Aorta (tissue), 5 donors: ENCODE results near the gene ZNF10. TPM values are rescaled to one million over a fixed set of nuclear protein-coding genes. Genes with fewer than 3 reads are reported as not detected.
A peak's percentile ranks its signal among the peaks of the same experiment; 100 is the strongest.

Source experiments
- ATAC-seq: fragments of 200-7000 bp; cut with Tn5 transposase; one replicate; pipeline ENCODE4 v1.9.1; 2022; ENCODE audit warnings: moderate library complexity; ENCODE audit not compliant: low FRiP score
- DNase-seq, 2 donors: peaks; one replicate each; pipeline ENCODE4 v3.0.0-alpha.2; 2020
- H3K27ac ChIP-seq, 2 donors: one replicate each; pipeline ENCODE4 v1.5.1; 2013; ENCODE audit warnings: low read length in 2 of 2, mild to moderate bottlenecking in 2 of 2, moderate library complexity in 2 of 2, control low read depth in 1 of 2, inconsistent platforms in 1 of 2, low read depth in 1 of 2
- H3K27me3 ChIP-seq, 2 donors: one replicate each; pipeline ENCODE4 v1.6.1; 2013; ENCODE audit warnings: control low read depth in 1 of 2, low read length in 1 of 2, mild to moderate bottlenecking in 1 of 2, moderate library complexity in 1 of 2; ENCODE audit not compliant: insufficient read depth in 2 of 2, control insufficient read depth in 1 of 2
- H3K36me3 ChIP-seq, 2 donors: one replicate each; pipeline ENCODE4 v1.6.1; 2013; ENCODE audit warnings: control low read depth in 1 of 2, low read length in 1 of 2, mild to moderate bottlenecking in 1 of 2; ENCODE audit not compliant: insufficient read depth in 2 of 2, control insufficient read depth in 1 of 2
- H3K4me1 ChIP-seq, 2 donors: one replicate each; pipeline ENCODE4 v1.6.1; 2013; ENCODE audit warnings: low read length in 2 of 2, control low read depth in 1 of 2, mild to moderate bottlenecking in 1 of 2, moderate library complexity in 1 of 2; ENCODE audit not compliant: insufficient read depth in 2 of 2, control insufficient read depth in 1 of 2
- H3K4me3 ChIP-seq, 2 donors: one replicate each; pipeline ENCODE4 v1.5.1; 2013; ENCODE audit warnings: low read length in 2 of 2, control low read depth in 1 of 2, mild to moderate bottlenecking in 1 of 2
- H3K9me3 ChIP-seq: one replicate; pipeline ENCODE4 v1.6.1; 2013; ENCODE audit warnings: mild to moderate bottlenecking, low read length; ENCODE audit not compliant: control insufficient read depth
- WGBS, 2 donors: extraction: QIAGEN DNeasy Blood & Tissue Kit; methylation state at CpG; one replicate each; pipeline ENCODE4 v1.1.7; 2013; 5-methylcytosine and 5-hydroxymethylcytosine counted together
- intact Hi-C, 2 donors: fragments of 100-400 bp; cut with DNase I; formaldehyde crosslinking; loops; one replicate each; pipeline versions ENCODE4 v1.14.2 to v1.15.0; 2022
- long read RNA-seq, 2 donors: library from polyadenylated mRNA; unstranded; transcript quantifications; one replicate each; pipeline ENCODE4 v2.0.0, GENCODE V29; 2020 to 2021
- polyA plus RNA-seq, 2 donors: library from polyadenylated mRNA; stranded (reverse); fragments of 200-250 nt; gene quantifications; one replicate each; pipeline ENCODE4 v1.2.3, GENCODE V29; 2013
- total RNA-seq, 2 donors: library from RNA; stranded (reverse); fragmentation: NEBNext Ultra II Directional; extraction: Animal tissue kit (Norgen Biotek cat#: 25700); gene quantifications; one replicate each; pipeline ENCODE4 v1.2.1, GENCODE V29; 2021
- donor health status: healthy with polysubstance abuse.
- donor health status: Bipolar disorder and iron deficiency.
- donor health status: DM: no; HTN: no; CAD: no.
- donor health status: DM: no; HTN: no; CAD: no.
- donor health status: DM: yes; HTN: yes; CAD: no.

Gene ZNF10
- 10 to 100 TPM; 14.8 to 16.2 TPM for total RNA-seq
- polyA plus RNA-seq, result 10 to 100 TPM in 1 of 2 donors, 1 to 10 TPM in 1; 3.3 to 19.1 TPM
- long read RNA-seq, donor 1, partial matches to known transcripts, result 0 of 5 reads
- long read RNA-seq, donor 1, other reads (novel, unspliced or antisense), result 5 of 5 reads
- long read RNA-seq, donor 2, partial matches to known transcripts, result 2 of 4 reads
- long read RNA-seq, donor 2, other reads (novel, unspliced or antisense), result 2 of 4 reads

DNA sequence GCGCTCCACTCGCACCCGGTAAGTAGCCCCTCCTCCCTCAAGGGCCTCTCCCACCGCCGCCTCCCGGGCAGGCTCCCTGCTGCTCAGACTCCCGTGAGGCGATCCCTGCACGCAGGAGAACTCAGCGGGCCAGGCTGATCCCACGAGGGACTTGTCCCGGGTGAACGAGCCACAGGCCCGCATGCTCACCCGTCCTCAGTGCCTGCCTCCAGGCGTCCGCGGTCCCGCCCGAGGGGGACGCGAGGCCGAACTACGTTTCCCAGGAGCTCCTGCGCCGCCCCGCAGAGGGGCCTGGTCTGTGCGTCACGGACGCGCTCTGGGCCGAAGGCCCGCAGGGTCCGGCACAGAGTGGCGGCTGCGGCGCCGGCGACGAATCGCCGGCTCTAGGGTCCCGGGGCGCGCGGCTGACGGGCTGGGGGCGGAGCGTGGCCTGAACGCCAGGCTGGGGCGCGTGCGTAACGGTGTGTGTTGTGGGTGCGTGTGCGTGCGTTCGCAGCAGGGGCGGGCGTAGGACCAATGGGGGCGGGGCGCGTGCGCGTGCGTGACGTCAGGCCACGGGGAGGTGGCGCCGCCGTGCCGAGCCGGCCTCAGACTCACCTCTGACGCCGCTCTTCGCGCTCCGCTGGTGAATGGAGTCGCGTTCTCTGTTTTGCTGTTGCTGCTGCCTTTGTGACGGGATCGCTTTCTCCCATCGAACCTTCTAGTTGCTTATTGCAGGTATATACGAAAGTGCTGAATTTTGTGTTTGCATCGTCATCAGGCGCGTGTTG is at the start of gene ZNF10, which contains the start of gene ZNF891:
Gene ZNF10 (plus strand): TSS at position 590 of the 770 bp plus-strand sequence. CDS start 13,866 bp downstream, outside the sequence.
Gene ZNF891 (minus strand): TSS at position 237 of the 770 bp plus-strand sequence. CDS start 8,356 bp downstream, outside the sequence.
- ATAC-seq (peak; percentile 98), DNase-seq (peak; percentile 97 to 99)
- peaks cover 17% of the 10 kb centered on the region for H3K9me3 ChIP-seq
- WGBS, 2 donors, result 0% methylated on average over 62 to 87 of the region's 87 CpGs
- H3K27me3 ChIP-seq, result no peaks in the 10 kb centered on the region
- peaks cover 2 to 15% of the 10 kb centered on the region in 2 donors for H3K36me3 ChIP-seq
- H3K4me1 ChIP-seq, result peaks cover 0 to 2% of the 10 kb centered on the region in 2 donors
- peak within 1 kb of the TSS; percentile 47 to 80 for H3K27ac ChIP-seq
- intact Hi-C loops, result loop anchor here in 1 of 2 donors (1.0 to 2.0 kb wide), 2 partner anchors 50 to 93 kb away; partner anchors contain the start of genes ZNF140 and ZNF84
- peak within 1 kb of the TSS; percentile 83 to 87 for H3K4me3 ChIP-seq

DNA sequence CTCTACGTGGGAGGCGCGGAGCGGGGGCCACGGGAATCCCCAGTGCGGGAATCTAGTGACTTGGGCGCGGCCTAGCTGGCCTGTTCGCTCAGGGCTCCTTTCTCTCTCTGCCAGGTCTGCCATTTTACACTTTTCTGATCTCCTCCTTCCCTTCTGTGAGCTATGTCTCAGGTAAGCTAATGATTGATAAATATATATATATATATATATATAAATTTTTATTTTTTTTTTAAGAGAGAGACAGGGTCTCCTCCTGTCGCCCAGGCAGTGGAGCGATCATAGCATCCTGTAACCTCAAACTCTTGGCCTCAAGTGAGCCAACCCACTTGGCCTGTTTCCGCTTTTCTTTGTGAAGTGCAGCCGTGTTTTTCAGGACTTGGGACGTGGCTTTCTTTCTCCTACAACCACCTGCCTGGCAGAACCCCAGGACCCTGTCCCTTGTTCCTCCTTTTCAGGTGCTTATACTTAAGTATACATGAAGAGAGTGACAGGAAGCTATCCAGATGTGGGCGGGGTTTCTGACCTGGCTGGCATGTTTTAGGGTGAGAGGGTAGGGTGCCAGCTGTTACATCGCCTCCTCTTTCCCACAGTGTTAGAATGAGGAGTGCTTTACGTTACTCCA is 49.2 kb upstream of the ZNF10 start:
- Histone ChIP-seq H3K27ac (peak overlapping the region; percentile 53 to 54), H3K36me3 (peaks cover 7 to 13% of the 10 kb centered on the region in 2 donors), H3K27me3 (no peaks in the 10 kb centered on the region), H3K9me3 (peaks cover 19% of the 10 kb centered on the region), H3K4me3 (peak overlapping the region; percentile 51 to 73), H3K4me1 (no peaks in the 10 kb centered on the region)
- no peak for DNase-seq
- ATAC-seq, result no peak
- intact Hi-C loops, result loop anchor here (2.0 kb wide), 2 partner anchors 44 to 94 kb away; partner anchors contain the start of genes ZNF26 (in 1 of the 2) and ZNF84 (in 1 of the 2)
- WGBS, 2 donors, result 22 to 23% methylated on average over 17 of the region's 17 CpGs

DNA sequence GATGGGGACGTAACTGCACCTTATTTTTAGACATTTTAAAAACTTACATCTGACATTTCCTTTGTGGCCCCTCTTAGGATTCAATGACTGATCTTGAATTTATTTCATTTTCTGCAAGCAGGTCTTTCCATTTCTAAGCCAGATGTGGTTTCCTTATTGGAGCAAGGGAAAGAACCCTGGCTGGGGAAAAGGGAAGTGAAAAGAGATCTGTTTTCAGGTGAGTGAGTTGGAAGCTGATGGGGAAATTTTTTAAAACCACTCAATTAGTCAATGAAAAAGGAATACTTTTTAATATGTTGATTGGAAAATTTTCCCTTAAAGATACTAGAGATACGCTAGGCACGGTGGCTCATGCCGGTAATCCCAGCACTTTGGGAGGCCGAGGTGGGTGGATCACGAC is 47.1 kb upstream of the ZNF10 start:
- H3K9me3 ChIP-seq, result peaks cover 17% of the 10 kb centered on the region
- no peak for DNase-seq
- H3K27ac ChIP-seq, result no peak overlapping the region
- no peaks in the 10 kb centered on the region for H3K4me1 ChIP-seq
- WGBS, 2 donors, result 98 to 99% methylated on average over 6 of the region's 6 CpGs
- H3K27me3 ChIP-seq, result no peaks in the 10 kb centered on the region
- peaks cover 7 to 15% of the 10 kb centered on the region in 2 donors for H3K36me3 ChIP-seq
- intact Hi-C loops, result no loop called here
- no peak for ATAC-seq
- no peak overlapping the region for H3K4me3 ChIP-seq

DNA sequence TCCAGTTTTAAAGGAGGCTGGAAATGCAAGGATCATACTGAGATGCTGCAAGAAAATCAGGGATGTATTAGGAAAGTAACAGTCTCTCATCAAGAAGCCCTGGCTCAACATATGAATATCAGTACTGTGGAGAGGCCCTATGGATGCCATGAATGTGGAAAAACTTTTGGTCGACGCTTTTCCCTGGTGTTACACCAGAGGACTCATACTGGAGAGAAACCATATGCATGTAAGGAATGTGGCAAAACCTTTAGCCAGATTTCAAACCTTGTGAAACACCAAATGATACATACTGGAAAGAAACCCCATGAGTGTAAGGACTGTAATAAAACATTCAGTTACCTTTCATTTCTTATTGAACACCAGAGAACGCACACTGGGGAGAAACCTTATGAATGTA is 24.8 kb upstream of the ZNF10 start:
- 99% methylated on average over 3 of the region's 3 CpGs for WGBS, 2 donors
- Histone ChIP-seq H3K4me1 (no peaks in the 10 kb centered on the region), H3K36me3 (peaks cover 11 to 25% of the 10 kb centered on the region in 2 donors), H3K27ac (no peak overlapping the region), H3K4me3 (no peak overlapping the region), H3K9me3 (peaks cover 21% of the 10 kb centered on the region), H3K27me3 (no peaks in the 10 kb centered on the region)
- intact Hi-C loops, result no loop called here
- ATAC-seq (no peak), DNase-seq (no peak)

DNA sequence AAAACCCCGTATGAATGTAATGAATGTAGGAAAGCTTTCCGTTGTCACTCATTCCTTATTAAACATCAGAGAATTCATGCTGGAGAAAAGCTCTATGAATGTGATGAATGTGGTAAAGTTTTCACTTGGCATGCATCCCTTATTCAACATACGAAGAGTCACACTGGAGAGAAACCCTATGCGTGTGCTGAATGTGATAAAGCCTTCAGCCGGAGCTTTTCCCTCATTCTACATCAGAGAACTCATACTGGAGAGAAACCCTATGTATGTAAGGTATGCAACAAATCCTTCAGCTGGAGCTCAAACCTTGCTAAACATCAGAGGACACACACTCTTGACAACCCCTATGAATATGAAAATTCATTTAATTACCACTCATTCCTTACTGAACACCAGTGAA is 24.2 kb upstream of the ZNF10 start:
- Histone ChIP-seq H3K9me3 (peaks cover 21% of the 10 kb centered on the region), H3K36me3 (peaks cover 10 to 25% of the 10 kb centered on the region in 2 donors), H3K27me3 (no peaks in the 10 kb centered on the region), H3K4me1 (no peaks in the 10 kb centered on the region), H3K4me3 (peak overlapping the region in 1 of 2 donors; percentile 32), H3K27ac (no peak overlapping the region)
- no peak for ATAC-seq
- 95 to 99% methylated on average over 5 of the region's 5 CpGs for WGBS, 2 donors
- no peak for DNase-seq
- intact Hi-C loops, result no loop called here

DNA sequence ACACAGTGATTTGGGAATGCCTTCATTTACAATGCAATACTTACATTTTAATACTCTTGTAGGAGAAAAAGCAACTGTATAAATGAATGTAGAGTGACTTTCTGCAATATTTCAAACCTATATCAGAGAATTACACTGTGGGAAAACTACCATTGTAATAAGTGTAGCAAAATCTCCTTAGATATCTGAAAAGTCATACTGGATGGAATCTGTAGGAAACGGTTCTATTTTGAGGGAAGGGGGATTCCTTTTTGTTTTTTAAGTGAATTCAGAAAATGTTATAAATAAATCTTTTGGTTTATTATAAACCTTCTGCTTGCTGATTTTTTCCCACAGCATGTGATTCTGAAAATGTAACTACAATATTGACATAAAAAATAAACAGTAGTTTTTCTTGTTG is 23.3 kb upstream of the ZNF10 start:
- no peak overlapping the region for H3K27ac ChIP-seq
- no peaks in the 10 kb centered on the region for H3K4me1 ChIP-seq
- peaks cover 10 to 21% of the 10 kb centered on the region in 2 donors for H3K36me3 ChIP-seq
- no peaks in the 10 kb centered on the region for H3K27me3 ChIP-seq
- ATAC-seq (no peak), DNase-seq (no peak)
- peaks cover 20% of the 10 kb centered on the region for H3K9me3 ChIP-seq
- intact Hi-C loops, result no loop called here
- H3K4me3 ChIP-seq, result no peak overlapping the region
- WGBS, 2 donors, result 93 to 98% methylated on average over 1 of the region's 1 CpG

DNA sequence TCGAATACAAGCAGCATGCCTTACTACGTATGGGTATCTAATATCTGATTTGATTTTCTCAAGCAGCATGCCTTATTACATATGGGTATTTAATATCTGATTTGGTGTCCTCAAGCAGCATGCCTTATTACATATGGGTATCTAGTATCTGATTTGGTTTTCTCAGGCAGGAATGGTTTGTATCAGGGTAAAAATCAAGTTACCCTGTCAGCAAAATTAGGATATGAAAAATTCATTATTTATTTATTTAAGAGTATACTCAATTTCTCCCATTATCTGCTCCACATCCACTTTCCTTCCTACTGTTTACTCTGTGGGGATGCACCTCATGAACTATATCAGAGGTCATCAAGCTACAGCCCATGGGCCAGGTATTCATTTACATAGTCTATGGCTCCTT is 22.3 kb upstream of the ZNF10 start:
- no peak overlapping the region for H3K27ac ChIP-seq
- DNase-seq, result no peak
- intact Hi-C loops, result no loop called here
- H3K36me3 ChIP-seq, result peaks cover 9 to 21% of the 10 kb centered on the region in 2 donors
- 97 to 100% methylated on average over 2 of the region's 2 CpGs for WGBS, 2 donors
- H3K27me3 ChIP-seq, result no peaks in the 10 kb centered on the region
- ATAC-seq, result no peak
- H3K4me1 ChIP-seq, result no peaks in the 10 kb centered on the region
- no peak overlapping the region for H3K4me3 ChIP-seq
- H3K9me3 ChIP-seq, result peaks cover 17% of the 10 kb centered on the region

DNA sequence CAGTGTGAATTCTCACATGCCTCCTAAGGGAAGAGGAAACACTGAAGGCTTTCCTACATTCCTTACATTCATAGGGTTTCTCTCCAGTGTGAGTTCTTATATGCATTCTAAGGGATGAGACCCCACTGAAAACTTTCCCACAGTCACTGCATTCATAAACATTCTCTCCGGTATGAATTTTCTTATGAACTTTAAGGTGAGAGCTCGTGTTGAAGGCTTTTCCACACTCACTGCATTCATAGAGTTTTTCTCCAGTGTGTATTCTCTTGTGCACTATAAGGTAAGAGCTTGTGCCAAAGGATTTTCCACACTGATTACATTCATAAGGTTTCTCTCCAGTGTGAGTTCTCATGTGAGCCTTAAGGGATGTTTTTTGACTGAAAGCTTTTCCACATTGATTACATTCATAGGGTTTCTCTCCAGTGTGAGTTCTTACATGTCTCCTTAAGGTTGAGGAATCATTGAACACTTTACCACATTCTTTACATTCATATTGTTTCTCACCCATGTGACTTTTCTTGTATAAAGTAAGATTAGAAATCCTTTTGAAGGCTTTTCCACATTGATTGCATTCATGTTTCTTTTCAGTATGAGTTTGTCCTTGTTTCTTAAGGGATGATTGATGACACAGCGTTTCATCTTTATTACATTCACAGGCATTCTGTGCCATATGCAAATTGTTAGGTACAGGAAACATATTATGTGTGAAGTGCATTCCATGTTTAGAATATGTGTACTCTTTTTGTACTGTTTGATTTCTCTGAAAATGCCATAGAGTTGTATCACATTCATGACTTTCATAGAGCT is 9.8 kb upstream of the ZNF10 start:
- WGBS, 2 donors, result 96 to 98% methylated on average over 3 of the region's 3 CpGs
- no peaks in the 10 kb centered on the region for H3K27me3 ChIP-seq

More for the DNA sequence above, 9.8 kb upstream of the ZNF10 start:
- ATAC-seq (no peak), DNase-seq (no peak)
- Histone ChIP-seq H3K4me1 (no peaks in the 10 kb centered on the region), H3K4me3 (no peak overlapping the region), H3K9me3 (peaks cover 25% of the 10 kb centered on the region), H3K27ac (no peak overlapping the region), H3K36me3 (peaks cover 16 to 22% of the 10 kb centered on the region in 2 donors)
- intact Hi-C loops, result no loop called here
